IMR-90 (cell line): ENCODE measurements around the gene UMODL1.

Experiments
- BHLHE40 ChIP-seq: fragments of 150-350 bp; IDR thresholded peaks from 2 replicates; pipeline ENCODE4 v1.6.1; 2016; ENCODE audit warnings: mild to moderate bottlenecking, low read depth, low read length
- CEBPB ChIP-seq: IDR thresholded peaks from 2 replicates; pipeline ENCODE4 v1.6.1; 2012; ENCODE audit warnings: low read depth, low read length, improper control_type of control experiment
- FOS ChIP-seq: fragments of 150-350 bp; IDR thresholded peaks from 2 replicates; pipeline ENCODE4 v1.6.1; 2016; ENCODE audit warnings: low read depth, low read length
- MAFK ChIP-seq: IDR thresholded peaks from 2 replicates; pipeline ENCODE4 v1.6.1; 2012; ENCODE audit warnings: low read depth, low read length, improper control_type of control experiment
- MXI1 ChIP-seq: IDR thresholded peaks from 2 replicates; pipeline ENCODE4 v1.6.1; 2012; ENCODE audit warnings: low read depth, mild to moderate bottlenecking, low read length, moderate library complexity, borderline replicate concordance
- POLR2A ChIP-seq: IDR thresholded peaks from 2 replicates; pipeline ENCODE4 v1.6.1; 2012; ENCODE audit warnings: mild to moderate bottlenecking, low read depth, low read length
- RAD21 ChIP-seq: IDR thresholded peaks from 2 replicates; pipeline ENCODE4 v1.6.1; 2012; ENCODE audit warnings: low read length, improper control_type of control experiment
- RCOR1 ChIP-seq: IDR thresholded peaks from 2 replicates; pipeline ENCODE4 v1.6.1; 2012; ENCODE audit warnings: mild to moderate bottlenecking, low read length, improper control_type of control experiment; ENCODE audit not compliant: insufficient replicate concordance
- RFX5 ChIP-seq: IDR thresholded peaks from 2 replicates; pipeline ENCODE4 v1.8.0; 2012; ENCODE audit warnings: low read depth, mild to moderate bottlenecking, low read length, moderate library complexity
- SMC3 ChIP-seq: fragments of 150-350 bp; IDR thresholded peaks from 2 replicates; pipeline ENCODE4 v1.6.1; 2016; ENCODE audit warnings: low read depth, mild to moderate bottlenecking, antibody characterized with exemption, low read length, moderate library complexity
- TF ChIP-seq, protein P1 (sequence below): conservative IDR thresholded peaks from 2 replicates; pipeline ENCODE4 v1.5.1; 2012; ENCODE audit warnings: mild to moderate bottlenecking, low read depth, low read length, improper control_type of control experiment
- TF ChIP-seq, protein P2 (sequence below): fragments of 150-350 bp; IDR thresholded peaks from 2 replicates; pipeline ENCODE4 v1.6.1; 2017; ENCODE audit warnings: mild to moderate bottlenecking, antibody characterized with exemption, low read length, low read depth

DNA sequence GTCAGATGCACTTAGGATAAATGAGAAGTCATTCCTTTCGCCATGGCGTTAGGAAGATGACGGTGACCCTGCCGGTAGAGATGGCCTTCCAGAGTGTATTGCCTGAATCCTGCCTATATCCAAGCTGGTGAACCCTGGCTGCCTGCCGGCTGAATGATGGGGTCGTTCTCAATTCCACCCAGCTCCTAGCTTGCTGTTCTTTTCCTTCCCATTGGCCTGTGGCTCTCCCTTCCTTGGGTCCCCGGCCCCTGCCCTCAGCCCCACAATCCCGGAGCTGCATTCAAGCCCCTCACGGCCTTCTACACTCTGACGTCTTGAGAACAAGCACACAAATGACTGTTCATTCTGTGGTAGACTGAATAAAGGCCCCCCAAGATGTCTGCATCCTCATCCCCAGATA is 32.7 kb upstream of the UMODL1 start:
- TF ChIP-seq, protein P1, sequence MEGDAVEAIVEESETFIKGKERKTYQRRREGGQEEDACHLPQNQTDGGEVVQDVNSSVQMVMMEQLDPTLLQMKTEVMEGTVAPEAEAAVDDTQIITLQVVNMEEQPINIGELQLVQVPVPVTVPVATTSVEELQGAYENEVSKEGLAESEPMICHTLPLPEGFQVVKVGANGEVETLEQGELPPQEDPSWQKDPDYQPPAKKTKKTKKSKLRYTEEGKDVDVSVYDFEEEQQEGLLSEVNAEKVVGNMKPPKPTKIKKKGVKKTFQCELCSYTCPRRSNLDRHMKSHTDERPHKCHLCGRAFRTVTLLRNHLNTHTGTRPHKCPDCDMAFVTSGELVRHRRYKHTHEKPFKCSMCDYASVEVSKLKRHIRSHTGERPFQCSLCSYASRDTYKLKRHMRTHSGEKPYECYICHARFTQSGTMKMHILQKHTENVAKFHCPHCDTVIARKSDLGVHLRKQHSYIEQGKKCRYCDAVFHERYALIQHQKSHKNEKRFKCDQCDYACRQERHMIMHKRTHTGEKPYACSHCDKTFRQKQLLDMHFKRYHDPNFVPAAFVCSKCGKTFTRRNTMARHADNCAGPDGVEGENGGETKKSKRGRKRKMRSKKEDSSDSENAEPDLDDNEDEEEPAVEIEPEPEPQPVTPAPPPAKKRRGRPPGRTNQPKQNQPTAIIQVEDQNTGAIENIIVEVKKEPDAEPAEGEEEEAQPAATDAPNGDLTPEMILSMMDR: no peak
- no peak for TF ChIP-seq POLR2A
- TF ChIP-seq RAD21: no peak
- TF ChIP-seq, protein P2, sequence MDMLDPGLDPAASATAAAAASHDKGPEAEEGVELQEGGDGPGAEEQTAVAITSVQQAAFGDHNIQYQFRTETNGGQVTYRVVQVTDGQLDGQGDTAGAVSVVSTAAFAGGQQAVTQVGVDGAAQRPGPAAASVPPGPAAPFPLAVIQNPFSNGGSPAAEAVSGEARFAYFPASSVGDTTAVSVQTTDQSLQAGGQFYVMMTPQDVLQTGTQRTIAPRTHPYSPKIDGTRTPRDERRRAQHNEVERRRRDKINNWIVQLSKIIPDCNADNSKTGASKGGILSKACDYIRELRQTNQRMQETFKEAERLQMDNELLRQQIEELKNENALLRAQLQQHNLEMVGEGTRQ: no peak
- no peak for TF ChIP-seq MAFK
- TF ChIP-seq FOS: no peak
- no peak for TF ChIP-seq RCOR1
- TF ChIP-seq MXI1: no peak
- no peak for TF ChIP-seq RFX5
- TF ChIP-seq SMC3: no peak
- TF ChIP-seq CEBPB: no peak
- TF ChIP-seq BHLHE40: no peak
